Mononuclear cell (primary cell): ENCODE measurements around the gene RNF145. TPM values are rescaled to one million over a fixed set of nuclear protein-coding genes. Genes with fewer than 3 reads are reported as not detected.
"Not testable (repeated sequence)": the region's sequence is repeated elsewhere in the genome, so short reads cannot be mapped to it uniquely, and the experiment has no call there.

Source experiments
- H3K27me3 ChIP-seq: 2 replicates; pipeline ENCODE4 v1.6.0; 2011; ENCODE audit warnings: low read length, control low read depth; ENCODE audit not compliant: insufficient read depth
- H3K4me1 ChIP-seq: 2 replicates; pipeline ENCODE4 v1.5.1; 2011; ENCODE audit warnings: mild to moderate bottlenecking, low read length, control low read depth; ENCODE audit not compliant: insufficient read depth
- H3K4me3 ChIP-seq: 2 replicates; pipeline ENCODE4 v1.5.1; 2011; ENCODE audit warnings: mild to moderate bottlenecking, low read length, moderate library complexity
- H3K9me3 ChIP-seq: 2 replicates; pipeline ENCODE4 v1.5.1; 2011; ENCODE audit warnings: low read depth, mild to moderate bottlenecking, control low read depth, low read length
- total RNA-seq: library from RNA; depleted of rRNA; stranded (reverse); fragments of >200 nt; gene quantifications from one replicate; pipeline ENCODE4 v1.2.3, GENCODE V29; 2012

RNF145 gene
- total RNA-seq, 1 donor = 26.4 TPM

DNA sequence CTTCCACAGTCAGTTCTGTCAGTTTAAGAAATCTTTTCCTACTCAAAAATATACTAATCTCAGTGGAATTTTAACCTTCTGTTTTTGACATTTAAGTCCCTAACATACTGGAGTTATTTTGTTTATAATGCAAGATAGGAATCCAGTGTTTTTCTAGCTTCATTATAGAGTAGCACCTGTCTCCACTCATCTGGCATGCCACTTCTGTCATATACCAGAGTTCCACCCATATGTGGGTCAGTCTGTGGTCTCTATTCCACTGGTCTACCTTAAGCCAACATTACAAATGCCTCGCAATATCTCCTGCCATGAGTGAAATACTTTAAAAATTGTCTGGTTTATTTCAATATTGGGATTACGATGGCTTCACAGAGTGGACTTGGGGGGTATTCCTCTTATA is 42.9 kb downstream of the RNF145 start:
- Histone ChIP-seq H3K4me3 (no peak overlapping the region), H3K27me3 (no peaks in the 10 kb centered on the region), H3K9me3 (no peaks in the 10 kb centered on the region), H3K4me1 (no peaks in the 10 kb centered on the region)

DNA sequence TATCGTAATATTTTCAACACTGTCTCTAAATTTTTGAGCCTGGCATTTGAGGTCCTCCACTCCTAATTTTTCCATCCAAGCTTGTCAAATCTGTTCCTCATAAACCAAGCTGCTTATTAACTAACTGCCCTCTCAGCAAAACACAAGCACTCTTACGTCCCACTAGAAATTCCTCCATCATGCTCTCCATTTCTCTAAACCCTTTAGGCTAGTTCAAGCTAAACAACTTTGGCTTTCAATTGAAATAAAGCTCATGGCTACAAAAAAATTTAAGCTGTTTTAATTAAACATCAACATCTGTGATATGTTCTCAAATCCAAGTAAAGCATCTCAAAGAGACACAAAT is 45.7 kb downstream of the RNF145 start:
- Histone ChIP-seq H3K27me3 (no peaks in the 10 kb centered on the region), H3K4me1 (no peaks in the 10 kb centered on the region), H3K9me3 (no peaks in the 10 kb centered on the region), H3K4me3 (no peak overlapping the region)

DNA sequence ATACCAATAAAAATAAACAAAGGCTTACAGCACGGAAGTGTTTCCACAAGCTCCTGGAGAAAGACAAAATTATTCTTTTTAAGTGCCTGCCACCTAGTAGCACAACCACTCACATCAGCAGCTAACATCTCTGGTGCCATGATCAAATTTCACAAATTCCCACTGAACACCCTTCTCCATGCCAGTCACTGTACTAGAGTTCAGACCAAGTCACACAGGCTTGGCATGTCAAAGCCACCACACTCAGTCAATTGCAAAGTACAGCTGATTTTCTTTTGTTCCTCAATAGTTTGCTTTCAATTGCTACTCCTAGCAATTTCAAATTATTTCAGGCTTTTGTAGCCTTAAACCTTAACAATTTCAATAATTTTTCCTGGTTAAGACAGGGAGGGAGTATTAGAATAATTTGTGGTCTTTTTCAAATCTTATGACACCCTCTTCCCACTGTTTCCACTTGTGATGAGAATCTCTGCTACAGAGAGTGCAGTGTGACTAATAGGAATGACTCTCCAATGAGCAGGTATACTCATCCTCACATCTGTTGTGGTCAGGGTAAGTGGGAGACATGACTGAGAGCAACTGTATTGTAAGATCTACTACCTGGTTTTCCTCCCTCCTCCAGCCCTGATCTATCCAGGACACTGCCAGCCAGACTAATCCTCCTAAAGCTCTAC is 46.2 kb downstream of the RNF145 start:
- Histone ChIP-seq H3K4me1 (no peaks in the 10 kb centered on the region), H3K4me3 (no peak overlapping the region), H3K27me3 (no peaks in the 10 kb centered on the region), H3K9me3 (no peaks in the 10 kb centered on the region)

GRCh38 chr5:159161361-159162214 is 47.8 kb downstream of the RNF145 start:
- Histone ChIP-seq H3K9me3 (no peaks in the 10 kb centered on the region), H3K4me1 (peaks cover 5% of the 10 kb centered on the region), H3K4me3 (no peak overlapping the region), H3K27me3 (no peaks in the 10 kb centered on the region)

DNA sequence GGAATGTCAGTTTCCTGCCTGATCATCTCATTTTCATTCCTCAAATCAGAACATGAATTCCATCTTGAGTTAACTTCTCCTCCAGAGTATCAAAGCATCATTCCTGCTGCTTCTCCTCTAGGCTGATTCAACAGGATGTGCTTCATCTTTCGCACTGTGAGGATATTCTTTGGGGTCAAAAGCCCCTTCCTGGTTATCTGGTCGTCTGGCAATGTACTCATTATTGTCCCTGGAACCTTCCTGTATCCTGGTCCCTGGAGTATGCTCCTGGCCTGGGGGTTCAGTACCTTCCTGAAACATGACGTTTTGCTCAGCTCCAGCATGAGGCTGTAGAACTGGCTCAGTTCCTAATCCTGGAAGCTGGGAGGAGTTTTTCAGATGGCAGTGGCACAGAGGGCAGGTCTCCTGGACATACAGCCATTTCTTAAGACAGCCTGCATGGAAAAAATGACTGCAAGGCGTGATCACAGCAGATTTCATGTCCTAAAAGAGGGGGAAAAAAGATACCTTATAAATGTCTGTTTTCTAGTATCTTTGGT is 50.7 kb downstream of the RNF145 start:
- H3K9me3 ChIP-seq, H3K27me3 ChIP-seq, H3K4me1 ChIP-seq, H3K4me3 ChIP-seq: not testable (repeated sequence)

- no peaks in the 10 kb centered on the region for H3K9me3 ChIP-seq
- no peak overlapping the region for H3K4me3 ChIP-seq
- H3K4me1 ChIP-seq = peaks cover 10% of the 10 kb centered on the region
- H3K27me3 ChIP-seq = no peaks in the 10 kb centered on the region
Measured at GRCh38 chr5:159157552-159157951, 51.8 kb downstream of the RNF145 start.

GRCh38 chr5:159156426-159157238 is 52.7 kb downstream of the RNF145 start:
- Histone ChIP-seq H3K27me3 (no peaks in the 10 kb centered on the region), H3K4me1 (peaks cover 10% of the 10 kb centered on the region), H3K9me3 (no peaks in the 10 kb centered on the region), H3K4me3 (no peak overlapping the region)

- H3K27me3 ChIP-seq = no peaks in the 10 kb centered on the region
- H3K4me1 ChIP-seq = peaks cover 10% of the 10 kb centered on the region
- H3K9me3 ChIP-seq = no peaks in the 10 kb centered on the region
- no peak overlapping the region for H3K4me3 ChIP-seq
Measured at GRCh38 chr5:159155960-159156359, 53.4 kb downstream of the RNF145 start.

DNA sequence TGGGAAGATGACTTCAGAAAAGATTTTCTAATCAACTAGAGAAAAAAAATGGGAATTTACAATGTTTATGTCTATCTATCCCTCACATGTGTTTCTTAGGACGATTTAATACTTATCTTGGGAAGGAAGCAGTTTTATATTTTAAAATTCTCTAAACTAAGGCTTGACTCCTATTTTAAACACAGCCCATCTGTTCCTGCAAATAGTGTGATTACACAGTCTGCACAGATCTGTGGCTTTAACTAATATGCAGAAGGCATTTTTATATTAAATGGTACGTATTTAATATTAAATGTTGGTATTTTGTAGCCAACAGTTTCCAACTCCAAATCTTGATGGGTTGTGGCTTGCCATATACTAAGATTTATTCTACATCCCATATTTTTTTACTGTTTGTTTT is 56.5 kb downstream of the RNF145 start:
- H3K9me3 ChIP-seq = no peaks in the 10 kb centered on the region
- no peak overlapping the region for H3K4me3 ChIP-seq
- H3K27me3 ChIP-seq = no peaks in the 10 kb centered on the region
- peaks cover 10% of the 10 kb centered on the region for H3K4me1 ChIP-seq

DNA sequence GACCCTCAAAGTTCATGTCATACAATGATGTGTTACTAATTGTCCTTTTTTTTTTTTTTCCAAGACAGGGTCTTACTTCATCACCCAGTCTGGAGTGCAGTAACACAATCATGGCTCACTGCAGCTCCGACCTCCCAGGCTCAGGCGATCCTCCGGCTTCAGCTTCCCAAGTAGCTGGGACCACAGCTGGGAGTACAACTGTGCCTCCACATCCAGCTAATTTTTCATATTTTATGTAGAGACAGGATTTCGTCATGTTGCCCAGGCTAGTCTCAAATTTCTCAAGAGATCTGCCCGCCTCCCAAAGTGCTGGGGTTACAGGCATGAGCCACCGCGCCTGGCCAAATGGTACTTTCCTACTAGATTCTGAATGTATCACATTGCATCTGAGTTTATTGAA is 60.3 kb downstream of the RNF145 start:
- Histone ChIP-seq H3K4me1 (no peaks in the 10 kb centered on the region), H3K9me3 (no peaks in the 10 kb centered on the region), H3K27me3 (no peaks in the 10 kb centered on the region), H3K4me3 (no peak overlapping the region)

- Histone ChIP-seq H3K4me1 (no peaks in the 10 kb centered on the region), H3K27me3 (no peaks in the 10 kb centered on the region), H3K4me3 (no peak overlapping the region), H3K9me3 (no peaks in the 10 kb centered on the region)
Measured at GRCh38 chr5:159147976-159148375, 61.4 kb downstream of the RNF145 start.

DNA sequence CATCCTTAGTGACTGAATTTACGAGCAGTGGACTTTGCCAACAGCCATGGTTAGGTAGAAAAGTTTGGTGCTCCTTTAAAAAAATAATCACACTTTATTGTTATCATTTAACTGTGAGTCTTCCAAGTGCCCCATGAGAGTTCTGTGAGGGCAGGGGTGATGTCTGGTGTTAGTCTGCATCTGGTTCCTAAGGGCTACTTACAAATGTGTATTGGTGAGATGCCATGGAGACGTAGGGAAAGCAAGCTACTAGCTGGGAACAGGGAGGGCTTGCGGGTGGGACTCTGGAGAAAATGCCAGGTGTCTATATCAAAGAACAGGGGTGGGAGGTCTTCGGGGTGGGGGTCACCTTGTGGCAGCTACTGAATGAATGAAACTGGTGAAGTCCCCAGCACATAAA is 62.5 kb downstream of the RNF145 start:
- Histone ChIP-seq H3K27me3 (no peaks in the 10 kb centered on the region), H3K9me3 (no peaks in the 10 kb centered on the region), H3K4me1 (no peaks in the 10 kb centered on the region), H3K4me3 (no peak overlapping the region)

GRCh38 chr5:159145160-159145559 is 64.2 kb downstream of the RNF145 start:
- not testable (repeated sequence) for H3K4me1 ChIP-seq, H3K27me3 ChIP-seq

GRCh38 chr5:159139802-159140201 is 69.6 kb downstream of the RNF145 start:
- peaks cover 5% of the 10 kb centered on the region for H3K27me3 ChIP-seq
- no peak overlapping the region for H3K4me3 ChIP-seq
- no peaks in the 10 kb centered on the region for H3K4me1 ChIP-seq
- no peaks in the 10 kb centered on the region for H3K9me3 ChIP-seq

More at GRCh38 chr5:159145160-159145559, 64.2 kb downstream of the RNF145 start:
- not testable (repeated sequence) for H3K4me3 ChIP-seq, H3K9me3 ChIP-seq
